Measurements from ENCODE around the gene YJEFN3.

YJEFN3 gene

DNA sequence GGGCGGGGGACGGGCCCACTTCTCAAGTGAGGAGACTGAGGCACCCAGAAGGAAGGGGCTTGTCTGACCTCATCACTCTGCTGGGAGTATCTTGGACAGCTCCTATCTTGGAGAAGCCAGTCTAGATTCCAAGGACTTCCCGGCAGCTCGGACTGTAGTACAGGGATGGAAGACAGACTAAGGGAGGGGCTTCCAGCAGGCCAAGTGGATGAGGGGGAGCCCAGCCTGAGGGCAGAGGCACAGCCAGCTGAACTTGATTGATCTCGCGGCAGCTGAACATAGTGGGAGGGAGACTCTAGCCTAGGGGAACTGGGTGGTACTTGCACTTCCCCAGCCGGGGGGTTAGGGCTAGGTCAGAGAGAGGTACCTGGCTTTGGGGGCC, 10.1 kb downstream of the YJEFN3 start:
- no peak for DNase-seq (ENCODE audit: low read depth in 2 of 2)

- DNase-seq (ENCODE audit: low read depth in 2 of 2): no peak
Measured at GRCh38 chr19:19539698-19540063, 11.0 kb downstream of the YJEFN3 start.

GRCh38 chr19:19540064-19540714, 11.5 kb downstream of the YJEFN3 start:
- peak in 1 of 2 donors; percentile 52 for DNase-seq (ENCODE audit: low read depth in 2 of 2)

DNA sequence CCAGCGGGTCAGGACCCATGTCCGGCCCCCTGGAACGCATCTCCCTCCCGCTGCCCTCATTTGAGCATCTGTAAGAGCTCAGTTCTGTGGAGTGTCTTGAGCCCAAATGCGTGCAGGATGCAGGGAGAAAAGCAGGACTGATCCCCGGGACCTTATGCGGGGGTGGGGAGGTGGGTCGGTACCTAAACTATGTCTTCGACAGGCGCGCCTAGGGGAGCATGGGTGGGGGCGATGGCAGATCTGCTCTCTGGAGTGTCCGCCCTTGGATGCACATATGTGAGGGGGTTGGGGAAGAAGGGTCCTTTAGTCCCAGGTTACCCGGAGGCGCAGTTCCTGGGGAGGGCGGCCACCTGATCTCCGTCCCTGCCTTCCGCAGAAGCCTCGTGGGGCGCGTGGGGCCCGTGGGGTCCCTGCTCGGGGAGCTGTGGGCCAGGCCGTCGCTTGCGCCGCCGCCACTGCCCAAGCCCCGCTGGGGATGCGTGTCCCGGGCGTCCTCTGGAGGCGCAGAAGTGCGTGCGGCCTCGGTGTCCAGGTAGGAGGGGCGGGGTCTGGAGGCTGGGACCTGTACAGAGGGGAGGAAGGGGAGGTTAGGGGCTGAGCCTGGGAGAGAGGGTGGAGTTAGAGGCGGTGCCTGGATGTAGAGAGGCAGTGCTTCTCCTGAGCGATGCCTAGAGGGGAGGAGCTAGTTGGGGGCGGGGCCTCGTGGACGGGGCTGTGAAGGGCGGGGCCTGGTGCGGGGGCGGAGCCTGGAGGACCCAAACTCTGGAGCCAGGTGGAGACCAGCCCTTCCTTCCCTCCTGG, 12.2 kb downstream of the YJEFN3 start:
- DNase-seq (ENCODE audit: low read depth in 2 of 2): peak; percentile 46 to 64

GRCh38 chr19:19541616-19542015, 12.9 kb downstream of the YJEFN3 start:
- no peak for DNase-seq (ENCODE audit: low read depth in 2 of 2)

DNA sequence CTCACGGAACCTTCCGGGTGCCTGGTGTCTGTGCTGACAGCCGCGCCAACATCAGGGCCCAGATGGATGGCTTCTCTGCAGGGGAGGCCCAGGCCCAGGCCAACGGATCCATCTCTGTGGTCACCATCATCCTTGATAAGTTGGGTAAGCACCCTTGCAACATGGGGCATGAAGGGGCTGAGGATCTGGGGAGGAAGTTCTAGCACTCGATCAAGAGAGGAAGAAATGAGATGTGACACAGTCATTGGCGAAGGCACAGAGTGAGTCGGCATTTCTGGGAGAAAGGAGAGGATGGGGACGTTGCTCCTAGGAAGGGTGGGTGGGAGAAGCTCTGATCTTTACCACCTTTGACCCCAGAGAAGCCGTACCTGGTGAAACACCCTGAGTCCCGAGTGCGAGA, 13.8 kb downstream of the YJEFN3 start:
- no peak for DNase-seq (ENCODE audit: low read depth in 2 of 2)

GRCh38 chr19:19543101-19543500, 14.4 kb downstream of the YJEFN3 start:
- no peak for DNase-seq (ENCODE audit: low read depth in 2 of 2)

DNA sequence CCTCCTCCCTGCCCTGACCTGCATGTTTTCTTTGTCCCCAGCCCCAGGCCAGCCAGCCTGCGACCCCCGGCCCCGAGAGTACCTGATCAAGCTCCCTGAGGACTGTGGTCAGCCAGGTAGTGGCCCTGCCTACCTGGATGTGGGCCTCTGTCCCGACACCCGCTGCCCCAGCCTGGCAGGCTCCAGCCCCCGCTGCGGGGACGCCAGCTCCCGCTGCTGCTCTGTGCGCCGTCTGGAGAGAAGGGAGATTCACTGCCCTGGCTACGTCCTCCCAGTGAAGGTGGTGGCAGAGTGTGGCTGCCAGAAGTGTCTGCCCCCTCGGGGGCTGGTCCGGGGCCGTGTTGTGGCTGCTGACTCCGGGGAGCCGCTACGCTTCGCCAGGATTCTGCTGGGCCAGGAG, 14.9 kb downstream of the YJEFN3 start:
- no peak for DNase-seq (ENCODE audit: low read depth in 2 of 2)

GRCh38 chr19:19544257-19544953, 15.7 kb downstream of the YJEFN3 start:
- DNase-seq (ENCODE audit: low read depth in 2 of 2): no peak

DNA sequence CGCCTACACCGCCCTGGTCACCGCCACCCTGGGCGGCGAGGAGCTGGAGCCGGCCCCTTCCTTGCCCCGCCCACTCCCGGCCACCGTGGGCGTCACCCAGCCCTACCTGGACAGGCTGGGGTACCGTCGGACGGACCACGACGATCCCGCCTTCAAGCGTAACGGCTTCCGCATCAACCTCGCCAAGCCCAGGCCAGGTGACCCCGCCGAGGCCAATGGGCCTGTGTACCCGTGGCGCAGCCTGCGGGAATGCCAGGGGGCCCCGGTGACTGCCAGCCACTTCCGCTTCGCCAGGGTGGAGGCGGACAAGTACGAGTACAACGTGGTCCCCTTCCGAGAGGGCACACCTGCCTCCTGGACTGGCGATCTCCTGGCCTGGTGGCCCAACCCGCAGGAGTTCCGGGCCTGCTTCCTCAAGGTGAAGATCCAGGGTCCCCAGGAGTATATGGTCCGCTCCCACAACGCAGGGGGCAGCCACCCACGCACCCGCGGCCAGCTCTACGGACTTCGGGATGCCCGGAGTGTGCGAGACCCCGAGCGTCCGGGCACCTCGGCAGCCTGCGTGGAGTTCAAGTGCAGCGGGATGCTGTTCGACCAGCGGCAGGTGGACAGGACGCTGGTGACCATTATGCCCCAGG, 16.4 kb downstream of the YJEFN3 start:
- DNase-seq (ENCODE audit: low read depth in 2 of 2): no peak

GRCh38 chr19:19545707-19546106, 17.0 kb downstream of the YJEFN3 start:
- no peak for DNase-seq (ENCODE audit: low read depth in 2 of 2)

DNA sequence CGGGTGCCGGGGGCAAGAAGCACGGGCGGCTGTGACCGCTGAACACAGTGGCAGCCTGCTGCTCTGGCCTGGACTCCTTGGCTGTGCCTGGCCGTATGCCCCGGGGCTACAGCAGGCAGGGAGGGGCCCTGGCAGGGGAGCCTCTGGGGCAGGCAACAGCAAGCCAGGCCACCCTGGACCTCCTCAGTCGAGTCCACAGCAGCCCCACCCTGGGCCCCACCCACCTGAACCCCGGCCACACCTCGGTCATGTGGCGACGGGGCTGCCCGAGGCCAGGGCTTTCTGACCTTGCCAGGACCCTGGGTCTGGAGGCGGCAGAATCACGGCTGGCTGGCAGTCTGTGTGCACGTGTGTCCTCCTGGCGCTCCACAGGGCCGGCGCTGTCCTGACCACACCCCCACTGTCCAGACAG, 18.0 kb downstream of the YJEFN3 start:
- DNase-seq (ENCODE audit: low read depth in 2 of 2): no peak

- DNase-seq (ENCODE audit: low read depth in 2 of 2): no peak
Measured at GRCh38 chr19:19547674-19548336, 19.1 kb downstream of the YJEFN3 start.

DNA sequence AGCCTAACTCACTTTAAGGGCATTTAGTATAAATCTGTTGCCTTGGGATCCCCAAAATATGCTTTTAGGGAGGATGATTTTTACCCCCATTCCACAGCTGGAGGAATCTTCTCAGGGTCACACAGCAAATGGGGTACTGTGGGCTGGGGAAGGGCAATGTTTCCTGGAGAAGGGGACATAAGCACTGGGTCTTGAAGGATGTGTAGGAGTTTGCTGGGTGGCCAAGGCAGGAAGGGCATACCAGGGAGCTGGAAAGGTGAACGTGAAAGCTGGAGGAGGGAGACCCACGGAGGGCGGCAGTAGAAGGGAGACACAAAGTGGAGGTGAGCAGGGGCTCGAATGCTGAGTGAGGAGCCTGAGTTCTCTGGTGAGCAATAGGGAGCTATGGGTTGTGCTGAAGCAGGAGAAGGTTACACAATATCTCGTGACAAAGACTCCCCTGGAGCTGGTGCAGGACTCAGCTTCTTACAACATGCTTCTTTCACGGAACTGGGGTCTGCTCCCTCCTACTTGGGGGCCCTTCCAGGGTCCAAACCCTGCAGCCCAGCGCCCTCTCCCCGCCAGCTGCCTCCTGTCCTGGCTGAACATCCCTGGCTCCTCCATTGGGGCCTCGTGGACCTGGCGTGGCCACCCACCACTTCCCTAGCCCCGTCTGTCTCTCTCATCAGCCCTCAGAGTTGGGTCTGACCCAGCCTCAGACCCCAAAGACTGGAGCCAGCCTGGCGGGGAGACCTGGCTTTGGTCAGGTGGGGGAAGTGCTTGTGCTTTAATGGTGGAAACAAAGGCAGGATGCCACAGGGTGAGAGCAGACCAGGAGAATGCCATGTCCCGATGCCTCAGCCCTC, 20.4 kb downstream of the YJEFN3 start:
- DNase-seq (ENCODE audit: low read depth in 2 of 2): no peak

- no peak for DNase-seq (ENCODE audit: low read depth in 2 of 2)
Measured at GRCh38 chr19:19549804-19550464, 21.2 kb downstream of the YJEFN3 start.

DNA sequence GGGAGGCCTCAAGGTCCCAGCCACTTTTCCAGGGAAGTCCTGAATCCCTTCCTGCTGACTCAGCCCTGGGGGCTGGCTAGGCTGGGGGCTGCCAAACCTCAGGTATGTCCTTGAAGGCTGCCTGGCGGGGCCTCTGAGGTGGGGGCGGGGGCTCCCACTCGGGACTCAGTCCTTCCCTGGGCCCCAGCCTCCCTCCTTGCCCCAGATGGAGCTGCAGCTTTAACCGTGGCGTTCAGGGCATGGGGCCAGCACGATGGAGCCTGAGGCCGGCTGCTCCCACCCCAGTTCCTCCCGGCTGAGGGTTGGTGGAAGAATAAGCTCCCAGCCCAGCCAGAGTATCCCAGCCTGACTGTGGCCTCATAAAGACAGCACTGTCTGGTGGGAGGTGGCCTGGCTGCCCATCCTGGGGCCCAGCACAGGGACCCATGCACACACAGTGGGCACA, 21.8 kb downstream of the YJEFN3 start:
- no peak for DNase-seq (ENCODE audit: low read depth in 2 of 2)

DNA sequence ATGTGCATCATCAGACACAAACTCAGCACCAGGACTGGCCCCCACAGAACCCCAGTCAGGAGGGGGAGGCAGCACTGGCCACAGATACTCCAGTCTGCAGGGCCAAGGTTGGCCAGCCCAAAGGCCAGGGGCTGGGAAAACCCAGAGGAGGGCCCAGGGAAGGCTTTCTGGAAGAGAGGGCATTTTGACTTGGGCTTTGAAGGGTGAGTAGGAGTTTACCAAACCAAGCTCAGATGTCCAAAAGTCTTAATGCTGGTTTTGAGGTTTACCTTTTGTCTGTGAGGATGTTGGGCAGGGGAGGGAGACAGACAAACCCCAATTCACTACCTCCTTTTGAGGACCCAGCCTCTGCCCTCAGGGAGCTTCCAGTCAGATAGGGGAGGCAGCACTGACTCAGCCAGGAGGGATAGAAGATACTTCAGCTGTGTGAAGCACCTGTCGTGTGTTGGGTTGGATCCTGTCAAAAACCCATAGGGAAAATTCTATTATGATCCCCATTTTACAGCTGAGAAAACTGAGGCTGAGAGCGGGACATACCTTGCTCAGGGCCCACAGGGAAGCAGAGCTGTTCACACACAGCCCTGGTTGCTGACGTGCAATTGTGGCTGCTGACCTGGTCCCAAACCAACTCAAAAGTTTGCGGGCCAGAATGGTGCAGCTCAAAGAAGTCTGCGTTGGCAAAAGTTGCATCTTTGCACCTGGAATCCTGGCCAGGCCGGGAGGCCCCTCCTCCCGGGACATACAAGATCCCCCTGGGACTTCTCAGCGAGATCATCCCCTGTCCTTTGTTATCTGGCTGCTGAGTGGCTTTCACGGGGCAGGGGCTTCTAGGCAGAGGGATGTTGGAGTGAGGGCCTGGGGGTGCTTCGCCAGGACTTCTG, 22.5 kb downstream of the YJEFN3 start:
- DNase-seq (ENCODE audit: low read depth in 2 of 2): no peak

GRCh38 chr19:19551853-19552192, 23.1 kb downstream of the YJEFN3 start:
- DNase-seq (ENCODE audit: low read depth in 2 of 2): no peak

GRCh38 chr19:19552798-19553197, 24.1 kb downstream of the YJEFN3 start:
- no peak for DNase-seq (ENCODE audit: low read depth in 2 of 2)
